Measurements from ENCODE around the gene EPG5.
"Not testable (repeated sequence)": the region's sequence is repeated elsewhere in the genome, so short reads cannot be mapped to it uniquely, and the experiment has no call there.

Gene EPG5, protein sequence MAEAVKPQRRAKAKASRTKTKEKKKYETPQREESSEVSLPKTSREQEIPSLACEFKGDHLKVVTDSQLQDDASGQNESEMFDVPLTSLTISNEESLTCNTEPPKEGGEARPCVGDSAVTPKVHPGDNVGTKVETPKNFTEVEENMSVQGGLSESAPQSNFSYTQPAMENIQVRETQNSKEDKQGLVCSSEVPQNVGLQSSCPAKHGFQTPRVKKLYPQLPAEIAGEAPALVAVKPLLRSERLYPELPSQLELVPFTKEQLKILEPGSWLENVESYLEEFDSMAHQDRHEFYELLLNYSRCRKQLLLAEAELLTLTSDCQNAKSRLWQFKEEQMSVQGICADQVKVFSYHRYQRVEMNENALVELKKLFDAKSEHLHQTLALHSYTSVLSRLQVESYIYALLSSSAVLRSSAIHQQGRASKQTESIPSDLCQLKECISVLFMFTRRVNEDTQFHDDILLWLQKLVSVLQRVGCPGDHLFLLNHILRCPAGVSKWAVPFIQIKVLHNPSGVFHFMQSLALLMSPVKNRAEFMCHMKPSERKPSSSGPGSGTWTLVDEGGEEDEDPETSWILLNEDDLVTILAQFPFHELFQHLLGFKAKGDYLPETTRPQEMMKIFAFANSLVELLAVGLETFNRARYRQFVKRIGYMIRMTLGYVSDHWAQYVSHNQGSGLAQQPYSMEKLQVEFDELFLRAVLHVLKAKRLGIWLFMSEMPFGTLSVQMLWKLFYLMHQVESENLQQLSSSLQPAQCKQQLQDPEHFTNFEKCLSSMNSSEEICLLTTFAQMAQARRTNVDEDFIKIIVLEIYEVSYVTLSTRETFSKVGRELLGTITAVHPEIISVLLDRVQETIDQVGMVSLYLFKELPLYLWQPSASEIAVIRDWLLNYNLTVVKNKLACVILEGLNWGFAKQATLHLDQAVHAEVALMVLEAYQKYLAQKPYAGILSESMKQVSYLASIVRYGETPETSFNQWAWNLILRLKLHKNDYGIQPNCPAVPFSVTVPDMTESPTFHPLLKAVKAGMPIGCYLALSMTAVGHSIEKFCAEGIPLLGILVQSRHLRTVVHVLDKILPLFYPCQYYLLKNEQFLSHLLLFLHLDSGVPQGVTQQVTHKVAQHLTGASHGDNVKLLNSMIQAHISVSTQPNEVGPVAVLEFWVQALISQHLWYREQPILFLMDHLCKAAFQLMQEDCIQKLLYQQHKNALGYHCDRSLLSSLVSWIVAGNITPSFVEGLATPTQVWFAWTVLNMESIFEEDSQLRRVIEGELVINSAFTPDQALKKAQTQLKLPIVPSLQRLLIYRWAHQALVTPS (N-terminal part only)

DNA sequence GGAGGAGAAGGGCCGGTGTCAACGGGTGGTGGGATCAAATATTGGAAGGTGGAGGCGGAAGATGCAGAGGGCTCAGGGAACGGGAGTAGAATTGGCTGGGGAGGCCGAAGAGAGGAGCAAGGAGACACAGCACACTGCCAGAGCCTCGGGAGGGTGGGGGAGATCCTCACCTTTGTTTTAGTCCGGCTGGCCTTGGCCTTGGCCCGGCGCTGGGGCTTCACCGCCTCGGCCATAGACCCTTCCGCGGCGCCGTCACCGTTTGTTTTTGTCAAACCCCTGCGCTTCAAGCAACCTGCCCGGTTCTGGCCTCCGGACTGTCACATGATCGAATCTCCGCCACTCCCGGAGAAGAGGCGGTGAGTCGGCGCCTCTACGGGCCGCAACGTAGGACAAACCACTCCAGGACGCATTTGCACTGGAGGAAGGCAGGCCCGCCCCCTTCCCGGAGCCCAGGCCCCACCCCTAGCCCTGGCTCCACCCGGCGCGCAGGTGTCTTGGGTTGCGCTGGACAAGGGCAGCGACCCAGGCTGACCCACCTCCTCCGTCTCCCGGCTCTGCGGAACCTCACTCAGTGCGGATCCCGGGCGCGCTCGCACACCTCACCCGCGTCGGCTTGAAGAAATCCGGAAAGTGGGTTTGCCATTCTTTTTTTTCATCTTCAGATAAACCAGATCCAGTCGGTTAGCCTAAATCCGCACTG lies at the start of gene EPG5:
TSS of gene EPG5 (minus strand) at position 323 of the 700 bp plus-strand sequence. CDS start at position 233, 90 bp downstream.
- DNase-seq: peak; percentile 87

DNA sequence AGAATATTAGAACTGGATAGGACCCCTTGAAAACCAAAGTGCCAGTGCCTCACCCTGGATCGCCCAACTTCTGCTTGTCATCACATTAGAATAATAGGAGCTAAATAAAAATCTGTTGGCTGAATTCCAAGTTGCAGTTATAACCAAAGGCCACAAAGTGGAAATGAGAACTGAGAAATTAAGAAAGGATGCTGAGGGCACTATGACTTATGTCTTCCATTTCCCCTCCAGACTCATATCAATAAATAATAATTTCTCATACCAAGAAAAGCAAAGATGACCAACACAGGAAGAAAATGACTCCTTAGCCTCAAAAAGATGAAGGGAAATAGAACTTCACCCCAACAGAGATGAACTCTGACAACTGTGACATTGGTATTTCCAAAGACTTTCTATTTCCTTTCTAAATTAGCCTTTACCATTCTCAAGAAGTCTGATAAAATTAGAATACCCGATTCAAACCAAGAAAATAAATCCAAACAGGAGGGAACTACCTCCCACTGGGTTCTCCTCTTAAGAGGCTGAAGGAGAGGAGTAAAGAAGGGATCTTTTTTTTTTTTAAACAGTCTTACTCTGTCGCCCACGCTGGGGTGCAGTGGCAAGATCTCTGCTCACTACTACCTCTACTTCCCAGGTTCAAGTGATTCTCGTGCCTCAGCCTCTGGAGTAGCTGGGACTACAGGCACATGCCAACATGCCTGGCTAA lies 46.5 kb upstream of the EPG5 start:
- DNase-seq: no peak

DNA sequence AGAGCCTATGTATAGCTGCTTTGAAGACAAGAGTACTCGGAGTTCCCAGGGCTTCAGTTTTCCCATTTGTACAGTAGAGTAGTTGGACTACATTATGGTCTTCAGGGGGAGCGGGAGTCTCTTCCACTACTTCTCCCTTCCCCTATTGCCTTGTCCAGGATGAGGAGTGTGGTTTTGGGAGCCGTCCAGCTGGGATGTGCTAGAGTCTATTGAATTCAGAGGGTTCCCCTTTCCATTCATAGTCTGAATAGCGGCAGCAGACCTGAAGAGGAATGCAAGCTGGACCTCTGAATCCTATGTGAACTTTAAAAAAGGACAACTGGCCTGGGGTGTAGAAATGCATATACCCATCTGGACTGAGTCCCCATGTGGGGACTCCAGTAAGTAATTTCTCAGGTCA lies 43.5 kb upstream of the EPG5 start:
- no peak for DNase-seq

DNA sequence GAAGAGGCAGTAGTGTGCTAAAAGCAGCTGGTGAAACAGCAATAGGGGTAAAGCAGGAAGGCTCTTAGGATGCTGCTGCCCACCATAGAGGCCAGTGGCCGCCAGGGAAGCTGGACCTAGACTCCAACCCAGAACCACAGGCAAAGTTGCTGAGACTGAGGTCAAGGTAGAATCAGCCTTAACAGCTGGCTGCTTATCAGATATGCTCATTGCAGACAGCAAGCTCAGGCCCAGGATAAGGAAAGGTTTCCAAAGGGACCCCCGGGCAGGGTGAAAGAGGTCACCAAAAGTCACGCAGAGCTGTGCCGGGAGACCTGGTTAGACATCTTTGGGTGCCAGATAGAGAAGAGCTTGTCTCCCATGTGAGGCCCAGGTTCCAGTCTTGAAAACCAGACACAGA lies 42.9 kb upstream of the EPG5 start:
- DNase-seq: no peak

DNA sequence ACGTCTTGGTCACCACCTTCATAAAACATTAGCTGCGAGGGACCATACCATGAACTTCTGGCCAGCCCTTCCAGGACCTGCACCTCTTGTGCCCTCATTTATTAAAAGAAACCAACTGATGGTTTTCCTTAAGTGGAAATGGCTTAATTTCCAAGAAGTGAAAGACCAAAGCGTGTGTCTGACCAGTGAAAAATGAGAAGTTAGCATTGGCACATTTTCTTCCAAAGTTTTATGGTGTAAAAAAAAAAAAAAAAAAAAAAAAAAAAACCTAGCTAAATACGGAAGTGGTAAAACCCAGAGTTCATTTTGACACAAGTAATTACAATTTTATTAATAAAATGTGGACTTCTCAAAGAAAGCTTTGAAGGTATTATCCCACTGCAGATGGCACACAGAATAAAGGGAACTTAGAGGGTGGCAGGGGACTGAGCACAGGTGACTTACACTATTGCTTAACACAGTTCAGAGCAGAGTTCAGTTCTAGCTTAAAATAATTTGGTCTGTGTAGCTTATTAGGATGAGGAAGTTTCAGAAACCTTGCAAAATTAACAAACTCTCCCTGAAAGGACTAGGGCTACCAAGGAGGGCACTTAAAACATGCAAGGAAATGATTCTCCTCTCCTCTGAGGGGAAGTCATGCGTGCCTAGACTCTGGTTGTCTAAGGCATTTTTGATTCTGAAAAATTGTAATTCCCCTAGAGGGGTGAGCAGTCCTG lies 42.2 kb upstream of the EPG5 start:
- no peak for DNase-seq

DNA sequence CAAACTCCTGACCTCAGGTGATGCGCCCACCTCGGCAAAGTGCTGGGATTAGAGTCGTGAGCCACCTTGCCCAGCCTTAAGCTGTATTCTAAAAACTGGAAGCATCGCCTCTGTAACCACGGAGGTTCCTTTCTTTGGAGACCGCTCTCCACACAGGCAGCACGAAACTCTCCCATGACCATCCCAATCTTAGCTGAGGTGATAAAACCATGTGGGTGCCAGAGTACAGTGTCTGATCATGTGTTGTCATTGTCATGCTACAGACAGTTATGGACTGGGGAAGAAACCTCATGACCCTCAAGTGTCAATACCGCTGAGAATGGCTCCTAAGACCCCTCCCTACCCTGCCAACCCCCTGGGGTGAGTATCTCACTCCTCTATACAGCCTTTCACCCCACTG lies 41.4 kb upstream of the EPG5 start:
- DNase-seq: no peak

DNA sequence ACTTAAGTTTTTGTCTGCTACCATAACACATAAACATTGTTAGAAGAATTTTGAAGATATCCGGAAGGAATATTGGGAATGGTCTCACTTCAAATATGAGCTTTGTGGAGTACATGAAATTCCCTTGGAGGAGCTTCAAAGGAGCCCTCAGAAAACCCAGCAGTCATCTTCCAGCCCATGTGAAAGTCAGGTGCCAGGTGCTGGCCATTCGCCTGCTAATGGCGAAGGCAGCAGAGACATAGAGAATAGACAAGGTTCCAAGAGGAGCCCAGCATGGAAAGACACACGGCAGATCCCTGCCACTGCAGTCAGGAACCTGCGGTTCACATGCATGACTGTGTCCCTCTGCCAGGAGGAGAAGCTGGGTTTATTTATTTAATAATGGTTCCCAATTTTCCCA lies 40.0 kb upstream of the EPG5 start:
- DNase-seq: no peak

DNA sequence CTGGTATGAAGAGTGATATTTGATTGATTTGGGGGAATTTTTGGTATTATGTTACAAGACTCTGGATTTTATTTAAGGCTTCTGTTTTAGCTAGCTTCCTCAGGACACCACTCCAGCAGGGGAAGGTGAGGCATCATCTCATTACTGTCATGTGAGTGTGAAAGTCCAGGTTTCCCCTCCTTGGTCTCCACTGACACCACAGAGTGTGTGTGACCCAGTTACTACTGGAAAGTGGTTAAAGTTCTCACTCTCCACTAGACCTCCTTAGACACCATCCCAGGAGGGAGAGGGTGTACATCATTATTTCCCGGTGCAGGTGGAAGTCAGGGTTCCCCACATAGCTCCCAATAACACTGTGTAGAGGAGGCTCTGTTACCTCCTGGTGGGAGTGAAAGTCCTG lies 35.8 kb upstream of the EPG5 start:
- DNase-seq: no peak

DNA sequence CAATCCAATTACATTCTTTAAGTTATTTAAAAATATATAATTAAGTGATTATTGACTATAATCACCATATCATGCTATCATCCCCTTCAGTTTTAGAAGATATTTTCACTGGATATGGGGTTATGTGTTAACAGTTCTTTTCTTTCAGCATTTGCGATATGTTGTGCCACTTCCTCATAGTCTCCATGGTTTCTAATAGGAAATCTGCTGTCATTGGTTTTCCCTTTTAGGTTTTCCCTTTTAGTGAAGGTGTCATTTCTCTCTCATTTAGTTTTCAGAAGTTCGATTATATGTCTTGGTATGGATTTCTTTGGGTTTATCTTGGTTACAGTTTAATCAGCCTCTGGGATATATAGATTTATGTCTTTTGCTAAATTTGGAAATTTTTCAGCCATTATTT lies 34.8 kb upstream of the EPG5 start:
- DNase-seq: no peak

DNA sequence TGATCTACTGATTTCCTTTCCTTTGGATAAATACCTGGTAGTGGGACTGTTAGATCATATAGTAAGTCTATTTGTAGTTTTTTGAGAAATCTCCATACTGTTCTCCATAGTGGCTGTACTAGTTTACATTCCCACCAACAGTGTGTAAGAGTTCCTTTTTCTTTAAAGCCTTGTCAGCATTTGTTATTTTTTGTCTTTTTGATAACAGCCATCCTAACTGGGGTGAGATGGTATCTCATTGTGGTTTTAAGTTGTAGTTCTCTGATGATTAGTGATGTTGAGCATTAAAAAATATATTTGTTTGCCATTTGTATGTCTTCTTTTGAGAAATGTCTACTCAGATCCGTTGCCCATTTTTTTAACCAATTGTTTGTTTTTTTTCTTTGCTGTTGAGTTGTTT lies 33.9 kb upstream of the EPG5 start:
- DNase-seq: no peak

DNA sequence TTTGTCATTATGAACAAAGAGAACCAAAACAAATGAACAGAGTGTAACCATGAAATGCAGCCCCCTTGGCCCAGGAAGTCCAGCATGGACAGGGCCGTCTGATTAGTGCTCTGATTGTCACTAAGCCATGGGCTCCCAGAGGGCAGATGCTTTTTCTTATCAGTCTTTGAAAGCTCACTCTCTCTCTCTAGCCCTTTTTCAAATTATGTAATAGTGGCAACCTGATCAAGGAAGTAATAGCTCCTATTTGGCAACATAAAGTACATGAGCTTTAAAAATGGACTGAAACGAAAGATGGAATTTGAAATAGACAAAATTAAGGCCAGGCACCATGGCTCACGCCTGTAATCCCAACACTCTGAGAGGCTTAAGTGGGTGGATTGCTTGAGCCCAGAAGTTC lies 32.4 kb upstream of the EPG5 start:
- DNase-seq: no peak

DNA sequence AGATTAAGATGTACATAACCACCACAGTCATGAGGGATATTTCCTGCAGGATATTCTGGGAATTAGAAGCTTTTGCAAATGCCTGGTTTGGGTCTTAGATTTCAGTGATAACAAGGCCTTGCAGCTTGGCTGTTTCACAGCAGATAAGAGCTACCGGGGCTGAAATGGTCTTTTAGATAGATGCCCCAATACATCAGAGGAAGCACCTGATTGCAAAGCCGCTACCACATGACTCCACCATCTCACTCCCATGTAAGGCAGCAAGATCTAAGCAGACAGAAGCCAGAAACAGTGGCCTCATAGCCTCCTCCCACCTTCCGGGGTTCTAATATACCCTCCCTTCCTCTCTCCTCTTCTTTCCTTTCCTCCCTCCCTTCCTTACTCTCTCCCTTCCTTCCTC lies 31.1 kb upstream of the EPG5 start:
- no peak for DNase-seq

DNA sequence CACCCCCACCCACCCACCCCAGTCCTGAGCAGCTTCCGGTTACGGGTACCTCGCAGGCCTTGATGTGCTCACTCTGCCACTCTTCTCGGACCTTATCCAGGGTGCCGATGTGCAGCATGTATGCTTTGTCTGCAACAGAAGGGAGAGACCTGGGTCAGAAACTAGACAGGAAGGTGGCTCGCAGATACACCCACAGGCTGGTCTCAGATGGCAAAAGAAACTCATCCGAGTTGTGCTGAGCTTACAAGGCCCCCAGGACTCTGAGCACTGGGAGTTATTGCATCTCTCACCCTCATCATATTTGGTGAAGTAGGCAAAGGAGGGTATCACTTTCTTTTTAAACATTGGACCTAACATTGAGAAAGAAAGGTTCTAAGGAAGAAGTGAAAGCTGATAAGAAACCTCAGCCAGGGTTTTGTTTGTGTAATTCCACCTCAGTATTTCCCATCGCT lies 30.6 kb upstream of the EPG5 start:
- DNase-seq: no peak

DNA sequence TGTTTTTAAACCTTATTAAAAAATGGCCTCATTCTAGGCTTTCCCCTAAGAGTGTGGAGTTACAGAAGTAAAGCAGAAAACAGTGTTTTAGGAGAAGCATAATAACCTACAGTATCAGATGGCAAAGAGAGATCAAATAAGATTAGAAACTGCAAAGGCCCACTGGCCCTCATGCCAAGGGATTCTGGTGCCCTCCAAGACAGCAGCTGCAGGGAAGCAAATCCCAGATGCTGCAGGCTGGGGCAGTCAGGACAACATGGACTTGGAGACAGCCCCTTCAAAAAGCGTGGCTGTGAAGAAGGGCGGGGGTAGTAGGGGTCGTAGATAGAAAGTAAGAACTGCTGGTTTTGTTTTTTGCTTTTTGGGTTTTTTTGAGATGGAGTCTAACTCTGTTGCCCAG lies 28.3 kb upstream of the EPG5 start:
- DNase-seq: no peak

DNA sequence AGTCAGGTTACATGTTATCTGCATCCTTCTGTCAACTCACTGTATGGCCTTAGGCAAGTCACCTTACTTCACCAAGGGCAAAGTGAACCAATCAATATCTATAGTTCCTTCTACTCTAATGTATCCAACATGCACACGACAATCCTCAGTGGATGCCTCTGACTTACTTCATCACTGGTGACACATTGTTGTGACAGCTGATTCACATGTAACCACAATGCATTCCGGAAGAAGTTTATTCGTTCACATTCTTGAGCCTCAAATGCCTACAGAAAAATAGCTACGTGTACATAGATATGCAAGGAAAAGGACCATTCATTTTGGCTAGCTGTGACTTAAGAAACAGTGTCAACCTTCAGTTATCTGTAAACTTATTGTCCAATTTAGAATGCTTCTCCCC lies 26.3 kb upstream of the EPG5 start:
- DNase-seq: no peak

DNA sequence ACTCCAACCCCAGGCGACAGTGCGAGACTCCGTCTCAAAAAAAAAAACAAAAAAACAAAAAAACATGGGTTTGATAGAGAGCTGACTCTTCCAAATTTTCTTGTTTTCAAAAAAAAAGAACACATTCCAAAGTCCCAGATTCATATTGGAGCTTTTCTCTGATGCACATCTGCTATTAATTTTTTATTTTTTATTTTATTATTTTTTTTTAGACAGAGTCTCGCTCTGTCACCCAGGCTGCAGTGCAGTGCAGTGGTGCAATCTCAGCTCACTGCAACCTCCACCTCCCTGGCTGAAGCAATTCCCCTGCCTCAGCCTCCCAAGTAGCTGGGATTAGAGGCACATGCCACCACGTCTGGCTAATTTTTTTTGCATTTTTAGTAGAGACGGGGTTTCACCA lies 25.4 kb upstream of the EPG5 start:
- DNase-seq: not testable (repeated sequence)

DNA sequence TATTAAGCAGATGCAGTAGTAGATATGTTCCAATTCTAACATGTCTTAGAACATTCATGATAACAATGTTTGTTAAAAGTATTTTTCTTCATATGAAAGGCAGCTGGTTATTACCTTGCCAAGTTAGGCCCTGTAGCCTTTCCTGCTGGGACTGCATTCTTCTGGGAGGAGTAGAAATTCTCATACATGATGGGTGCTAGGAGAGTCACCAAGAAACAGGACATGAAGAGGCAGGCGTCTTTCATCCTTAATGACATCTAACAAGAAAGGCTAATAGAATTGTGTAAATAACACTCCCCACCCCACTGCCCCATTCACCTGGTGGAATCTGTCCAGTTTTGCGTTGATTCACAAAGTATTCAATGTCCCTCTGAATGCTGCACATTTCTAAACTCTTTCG lies 24.7 kb upstream of the EPG5 start:
- DNase-seq: no peak

DNA sequence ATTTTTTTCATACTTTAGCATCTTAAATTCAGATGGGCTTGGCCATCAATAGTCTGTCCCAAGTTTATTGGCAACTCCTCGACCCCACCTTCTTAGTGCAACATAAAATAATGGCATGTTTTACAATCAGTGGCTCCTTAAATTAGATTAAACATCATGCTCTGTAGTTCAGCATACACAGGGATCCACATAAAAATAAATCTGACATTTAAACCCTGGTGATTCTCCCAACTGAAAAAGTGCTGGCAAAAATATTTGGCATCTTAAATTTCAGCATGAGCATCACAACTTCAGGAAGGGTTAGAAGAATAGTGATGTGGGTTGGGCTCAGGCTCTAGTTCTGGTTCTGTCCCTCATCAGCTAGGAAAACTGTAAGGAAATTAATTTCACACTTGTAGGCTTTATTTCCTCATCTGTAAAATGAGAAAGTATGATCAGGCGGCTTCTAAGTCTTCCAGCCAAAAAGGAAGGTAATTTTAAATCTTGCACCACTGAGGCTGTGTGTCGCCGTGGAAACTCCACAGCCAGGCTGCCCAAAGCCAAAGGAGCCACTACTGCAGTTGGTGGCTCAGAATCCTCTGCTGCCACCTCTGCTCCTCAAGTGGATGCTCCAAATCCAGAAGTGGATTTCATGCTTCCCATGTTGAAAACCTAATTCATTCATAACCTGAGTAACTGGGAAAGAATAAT lies 17.6 kb upstream of the EPG5 start:
- DNase-seq: no peak

DNA sequence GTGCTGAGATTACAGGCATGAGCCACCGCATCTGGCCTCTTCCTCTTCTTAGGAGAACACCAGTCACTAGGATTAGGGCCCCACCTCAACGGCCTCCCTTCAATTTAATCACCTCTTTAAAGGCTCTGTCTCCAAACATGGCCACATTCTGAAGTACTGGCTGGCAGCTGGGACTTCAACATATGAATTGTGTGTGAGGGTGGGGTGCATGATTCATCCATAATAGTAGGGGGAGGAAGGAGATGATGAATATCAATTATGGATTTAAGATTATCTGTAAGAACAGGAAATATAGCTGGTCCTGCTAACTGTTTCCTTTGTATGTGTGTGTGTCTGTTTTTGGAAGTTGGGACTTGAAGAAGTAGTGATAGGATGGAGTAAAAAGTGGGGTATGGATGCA lies 14.7 kb upstream of the EPG5 start:
- DNase-seq: no peak

DNA sequence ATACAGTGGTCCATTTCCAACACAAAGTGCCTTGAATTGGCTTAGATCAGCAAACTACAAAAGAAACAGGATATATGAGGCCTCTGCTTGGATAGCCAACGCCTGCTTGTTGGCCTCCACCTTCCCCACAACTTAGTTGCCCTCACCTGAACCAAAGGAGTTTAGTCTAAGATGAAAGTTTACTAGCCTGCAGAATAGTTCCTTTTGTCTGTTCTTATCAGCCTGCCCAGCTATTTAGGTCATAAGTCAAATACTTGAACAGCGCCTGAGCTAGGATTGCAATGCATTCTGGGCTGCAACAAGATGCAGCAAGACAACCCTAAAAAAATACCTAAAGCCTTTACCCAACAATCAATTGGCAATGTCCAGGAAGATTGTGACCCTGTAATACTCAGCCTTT lies 13.1 kb upstream of the EPG5 start:
- no peak for DNase-seq

DNA sequence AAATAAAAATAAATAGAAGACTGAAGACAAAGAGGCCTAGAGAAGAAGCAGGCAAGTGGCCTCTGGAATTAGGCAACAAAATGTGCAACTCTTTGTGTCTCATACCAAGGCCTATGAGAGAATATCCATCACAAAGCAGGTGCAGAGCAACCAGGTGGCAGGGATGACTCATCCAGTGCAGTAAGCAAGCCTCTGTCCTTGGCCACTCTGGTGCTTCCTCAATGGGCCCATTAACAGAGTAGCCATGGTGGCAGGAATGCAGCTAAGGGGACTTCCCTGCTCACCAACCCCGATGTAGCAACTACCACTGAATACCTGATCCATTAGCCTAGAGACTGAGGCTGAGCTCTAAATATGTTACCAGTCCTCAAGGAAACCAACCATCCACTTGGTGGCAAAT lies 11.0 kb upstream of the EPG5 start:
- DNase-seq: peak; percentile 15

All from NCI-H510A (cell line).